ENCODE measurements around the gene FUT8.

DNA sequence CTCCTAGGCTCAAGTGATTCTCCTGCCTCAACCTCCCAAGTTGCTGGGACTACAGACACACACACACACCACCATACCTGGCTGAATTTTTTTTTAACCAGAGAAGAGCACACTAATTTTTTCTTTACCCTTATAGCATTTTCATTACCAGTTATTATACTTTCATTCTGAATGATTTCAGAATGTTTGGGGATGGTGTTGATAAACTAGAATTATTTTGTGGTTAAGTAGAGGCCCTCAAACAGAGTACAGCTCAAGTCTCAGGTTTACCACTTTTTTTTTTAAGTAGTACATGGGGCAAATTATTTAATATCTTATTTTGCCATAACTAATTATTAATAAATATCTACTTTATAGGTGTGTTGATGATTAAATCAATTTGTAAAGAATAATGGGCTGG is 86.6 kb downstream of the FUT8 start:
- no peak for TF ChIP-seq TCF12 (IDR thresholded peaks at IDR 0.05; ENCODE audit: low read depth)
- TF ChIP-seq FOXM1 (IDR thresholded peaks at IDR 0.05; ENCODE audit: borderline replicate concordance, low read depth), result no peak
- no peak for TF ChIP-seq CREB1 (IDR thresholded peaks at IDR 0.05; ENCODE audit: low read depth)
- no peak for TF ChIP-seq RAD21 (IDR thresholded peaks at IDR 0.05; ENCODE audit: low read depth)
- TF ChIP-seq, protein P1, sequence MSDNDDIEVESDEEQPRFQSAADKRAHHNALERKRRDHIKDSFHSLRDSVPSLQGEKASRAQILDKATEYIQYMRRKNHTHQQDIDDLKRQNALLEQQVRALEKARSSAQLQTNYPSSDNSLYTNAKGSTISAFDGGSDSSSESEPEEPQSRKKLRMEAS (IDR thresholded peaks at IDR 0.05), result no peak
- no peak for TF ChIP-seq YY1 (IDR thresholded peaks at IDR 0.05; ENCODE audit: low read depth)
- no peak for TF ChIP-seq TAF1 (IDR thresholded peaks at IDR 0.05; ENCODE audit: low read depth)
- no peak for TF ChIP-seq EGR1 (IDR thresholded peaks at IDR 0.05)
- no peak for TF ChIP-seq NFIC (IDR thresholded peaks at IDR 0.05)
- TF ChIP-seq ZBTB7A (IDR thresholded peaks at IDR 0.05; ENCODE audit: low read depth), result no peak
- no peak for TF ChIP-seq EP300 (IDR thresholded peaks at IDR 0.05; ENCODE audit: borderline replicate concordance)
- TF ChIP-seq TEAD4 (IDR thresholded peaks at IDR 0.05), result no peak

Measured in Ishikawa (cell line).